Measurements from ENCODE around the gene NOSIP.

The NOSIP gene

GRCh38 chr19:49570997-49571676 lies 9.2 kb downstream of the NOSIP start:
- DNase-seq: peak; percentile 84

DNA sequence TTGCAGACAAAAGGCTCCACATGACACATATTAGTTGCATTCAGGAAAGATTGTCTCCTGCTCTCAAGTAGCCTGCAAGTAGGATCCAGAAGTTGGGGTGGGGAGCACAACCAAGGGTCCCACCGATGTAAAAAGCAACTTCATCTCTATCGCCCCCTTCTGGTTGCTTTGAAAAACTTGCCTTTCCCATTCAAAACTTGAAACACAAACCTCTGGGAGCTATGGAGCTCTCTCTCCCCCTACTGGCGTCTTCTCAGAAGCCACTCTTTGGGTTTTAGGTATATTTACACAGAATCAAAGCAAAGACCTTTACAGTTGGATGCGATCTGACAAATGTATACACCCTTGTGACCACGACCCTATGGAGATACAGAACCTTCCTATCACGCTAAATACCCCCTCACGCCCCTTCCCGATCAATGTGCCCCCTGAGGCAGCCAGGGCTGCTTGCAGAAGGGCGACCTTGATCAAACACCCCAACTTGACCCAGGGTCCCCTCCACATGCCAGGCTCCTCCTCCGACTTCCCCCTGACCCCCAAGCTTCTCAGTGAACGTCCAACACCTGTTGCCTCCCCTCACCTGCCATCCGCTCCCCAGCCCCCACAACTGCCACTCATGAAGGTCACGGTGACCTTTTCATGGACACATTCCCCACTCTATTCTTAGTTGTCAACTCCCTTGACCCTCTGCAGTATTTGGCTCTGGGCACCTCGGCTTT lies 10.1 kb downstream of the NOSIP start:
- DNase-seq: peak; percentile 94

DNA sequence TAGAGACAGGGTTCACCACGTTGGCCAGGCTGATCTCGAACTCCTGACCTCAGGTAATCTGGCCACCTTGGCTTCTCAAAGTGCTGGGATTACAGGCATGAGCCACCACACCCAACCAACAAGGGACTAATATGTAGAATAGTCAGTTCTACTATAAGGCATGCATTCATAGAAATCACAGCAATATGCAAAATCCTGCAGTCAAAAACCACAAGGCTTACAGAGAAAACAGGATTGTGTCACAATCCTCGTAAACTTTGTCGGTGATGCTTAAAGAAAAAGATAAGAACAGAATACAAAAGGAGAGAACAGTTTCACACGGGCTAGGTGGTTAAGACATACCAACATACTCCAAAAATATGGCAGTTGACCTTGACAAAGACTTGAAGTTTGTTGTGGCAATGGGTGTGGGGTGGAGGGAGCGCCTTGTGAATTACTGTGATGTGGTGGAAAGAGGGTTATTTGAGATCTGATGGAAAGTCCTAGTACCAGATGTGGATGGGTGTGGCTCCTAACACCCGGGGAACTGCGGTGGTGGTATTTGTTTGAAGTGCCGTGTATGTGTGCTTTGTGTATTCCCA lies 12.4 kb downstream of the NOSIP start:
- DNase-seq: no peak

DNA sequence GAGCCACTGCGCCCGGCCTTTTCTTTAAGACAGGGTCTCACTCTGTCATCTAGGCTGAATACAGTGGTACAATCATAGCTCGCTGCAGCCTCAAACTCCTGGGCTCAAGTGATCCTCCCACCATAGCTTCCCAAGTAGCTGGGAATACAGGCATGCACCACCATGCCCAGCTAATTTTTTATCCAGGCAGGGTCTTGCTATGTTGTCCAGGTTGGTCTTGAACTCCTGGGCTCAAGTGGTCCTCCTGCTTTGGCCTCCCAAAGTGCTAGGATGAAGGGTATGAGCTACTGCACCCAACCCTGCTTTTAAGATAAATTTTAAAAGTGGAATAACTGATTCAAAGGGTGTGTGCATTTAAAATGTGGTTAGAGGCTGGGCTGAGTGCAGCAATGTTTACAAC lies 14.1 kb downstream of the NOSIP start:
- no peak for DNase-seq

- no peak for DNase-seq
These were observed 15.1 kb downstream of the NOSIP start for GRCh38 chr19:49565261-49565660.

GRCh38 chr19:49564616-49565045 lies 15.7 kb downstream of the NOSIP start:
- DNase-seq: no peak

DNA sequence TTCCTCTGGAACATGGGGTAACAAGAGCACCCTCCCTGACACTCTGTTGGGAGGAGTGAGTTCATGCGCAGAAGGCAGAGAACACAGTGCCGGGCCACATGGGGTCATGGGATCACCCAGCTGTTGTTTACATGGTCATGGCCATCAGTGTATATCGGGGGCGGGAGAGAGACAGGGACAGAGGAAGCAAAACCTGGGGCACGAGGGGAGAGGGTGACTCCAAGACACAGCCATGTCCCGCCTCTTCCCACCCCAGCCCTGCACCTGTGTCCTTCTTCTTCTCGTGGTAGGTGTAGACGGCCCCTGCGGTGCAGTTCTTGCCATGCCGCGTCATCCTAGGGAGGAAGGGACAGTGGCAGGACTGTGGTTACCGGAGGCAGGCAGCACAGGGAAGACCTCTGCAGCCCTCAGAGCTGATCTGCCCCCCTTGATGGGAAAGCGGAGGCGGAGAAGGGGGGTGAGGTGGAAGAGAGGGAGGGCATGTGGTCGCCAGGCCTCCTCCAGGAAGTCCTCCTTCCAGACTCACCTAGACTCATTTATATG lies 19.9 kb downstream of the NOSIP start:
- peak; percentile 64 for DNase-seq

DNA sequence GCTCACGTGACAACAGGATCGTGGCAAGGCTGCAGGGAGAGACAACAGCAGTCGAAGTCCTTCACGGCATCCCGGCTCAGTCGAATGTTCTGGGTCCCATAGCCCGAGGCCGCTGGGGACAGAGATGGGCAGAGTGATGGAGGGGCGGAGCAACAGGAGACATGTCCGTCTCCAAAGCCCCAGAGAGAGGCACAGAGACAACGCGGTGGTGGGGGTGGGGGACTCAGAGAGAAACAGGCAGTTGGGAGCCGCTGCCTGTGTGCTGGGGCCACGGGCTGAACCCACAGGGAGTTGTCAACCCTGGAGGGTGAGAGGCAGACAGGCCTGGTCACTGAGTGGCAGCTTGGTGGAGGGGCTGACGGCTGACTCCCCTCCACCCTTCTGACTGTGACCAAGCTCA lies 20.4 kb downstream of the NOSIP start:
- no peak for DNase-seq

DNA sequence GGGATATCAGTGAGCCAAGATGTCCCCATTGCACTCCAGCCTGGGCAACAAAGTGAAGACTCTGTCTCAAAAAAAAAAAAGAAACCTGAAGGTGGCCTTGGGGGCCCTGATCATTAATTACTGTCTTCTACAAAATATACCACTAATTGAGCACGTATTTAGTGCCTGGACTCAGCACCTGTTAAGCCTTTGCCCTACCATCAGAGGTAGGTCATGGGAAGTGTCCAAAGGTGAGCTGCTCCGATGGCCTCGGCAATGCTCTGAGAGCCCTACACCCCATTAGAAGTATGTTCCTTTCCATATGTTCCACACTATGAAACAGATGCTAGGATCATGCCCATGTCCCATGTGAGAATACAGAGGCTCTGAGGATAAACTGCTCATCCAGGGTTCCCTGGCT lies 20.9 kb downstream of the NOSIP start:
- DNase-seq: no peak

- peak; percentile 44 for DNase-seq
These were observed 21.8 kb downstream of the NOSIP start for GRCh38 chr19:49558591-49558990.

DNA sequence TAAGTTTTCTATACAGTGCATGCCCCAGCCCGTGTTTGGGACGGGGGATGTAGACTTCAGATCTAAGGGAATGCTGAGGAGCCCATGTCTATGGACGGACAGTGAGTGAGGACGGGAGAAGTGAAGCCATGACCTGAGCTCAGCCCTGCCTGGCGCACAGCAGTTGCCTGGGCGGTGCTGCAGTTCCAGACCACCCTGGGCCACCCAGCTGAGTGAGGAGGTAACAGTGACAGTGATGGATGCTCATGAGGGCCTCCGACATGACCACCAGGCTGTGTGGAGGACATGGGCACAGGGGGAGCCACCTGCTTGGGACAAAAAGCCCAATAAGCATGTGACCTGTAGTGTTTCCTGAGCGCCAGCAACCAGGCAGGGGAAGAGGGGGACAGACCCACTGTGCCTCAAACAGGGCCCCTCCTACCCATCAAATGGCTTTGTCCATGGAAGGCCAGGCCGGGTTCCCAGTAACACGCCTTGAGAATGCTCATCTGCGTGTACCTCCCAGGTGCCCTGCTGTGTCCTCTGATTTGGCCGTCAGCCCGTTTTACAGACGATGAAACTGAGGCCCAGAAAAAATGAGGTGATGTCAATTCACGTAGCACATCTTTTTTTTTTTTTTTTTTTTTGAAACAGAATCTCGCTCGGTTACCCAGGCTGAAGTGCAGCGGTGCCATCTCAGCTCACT lies 22.6 kb downstream of the NOSIP start:
- DNase-seq: no peak

DNA sequence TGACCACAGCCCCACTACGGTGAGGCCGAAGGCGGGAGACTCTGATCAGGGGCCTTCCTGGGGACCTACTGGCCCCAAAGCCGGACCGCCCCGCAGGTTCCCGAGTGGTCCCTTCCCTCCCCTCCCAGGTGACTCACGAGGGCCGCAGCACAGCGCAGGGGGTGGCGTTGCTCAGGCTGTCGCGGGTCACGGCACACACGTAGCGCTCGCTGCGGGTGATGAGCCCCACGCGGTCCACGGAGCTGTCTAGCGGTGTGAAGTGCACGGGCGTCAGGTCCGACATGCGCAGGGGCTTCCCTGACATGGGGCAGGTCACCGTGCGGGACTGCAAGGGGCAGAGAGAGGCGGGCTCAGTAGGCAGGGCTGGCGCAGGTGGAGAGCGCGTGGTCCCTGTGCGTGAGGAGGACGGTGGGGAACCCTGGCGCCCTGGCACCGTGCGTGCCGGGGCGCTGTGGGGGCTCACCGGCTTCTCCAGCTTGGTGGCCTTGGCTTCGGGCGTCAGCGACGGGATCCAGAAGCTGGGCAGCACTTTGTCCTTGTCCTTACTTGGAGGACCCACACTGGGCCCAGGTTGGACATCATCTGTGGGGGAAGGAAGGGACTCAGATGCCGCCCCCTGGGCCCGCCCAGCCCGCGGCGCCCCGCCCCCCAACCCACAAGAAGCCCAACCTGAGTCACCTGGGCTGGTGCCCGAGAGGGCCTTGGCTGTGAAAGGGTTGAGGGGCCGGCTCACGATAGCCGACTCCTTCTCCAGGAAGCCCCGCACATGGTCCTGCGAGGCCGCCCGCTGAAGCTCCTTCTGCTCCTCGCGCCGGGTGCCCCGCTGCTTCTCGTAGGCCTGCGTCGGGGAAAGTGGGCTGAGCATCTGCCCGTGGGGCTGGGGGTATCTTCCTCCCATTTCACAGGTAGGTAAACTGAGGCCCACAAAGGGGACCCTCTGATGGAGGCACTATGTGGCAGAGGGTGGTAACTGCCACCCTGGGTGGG lies 23.7 kb downstream of the NOSIP start:
- no peak for DNase-seq

DNA sequence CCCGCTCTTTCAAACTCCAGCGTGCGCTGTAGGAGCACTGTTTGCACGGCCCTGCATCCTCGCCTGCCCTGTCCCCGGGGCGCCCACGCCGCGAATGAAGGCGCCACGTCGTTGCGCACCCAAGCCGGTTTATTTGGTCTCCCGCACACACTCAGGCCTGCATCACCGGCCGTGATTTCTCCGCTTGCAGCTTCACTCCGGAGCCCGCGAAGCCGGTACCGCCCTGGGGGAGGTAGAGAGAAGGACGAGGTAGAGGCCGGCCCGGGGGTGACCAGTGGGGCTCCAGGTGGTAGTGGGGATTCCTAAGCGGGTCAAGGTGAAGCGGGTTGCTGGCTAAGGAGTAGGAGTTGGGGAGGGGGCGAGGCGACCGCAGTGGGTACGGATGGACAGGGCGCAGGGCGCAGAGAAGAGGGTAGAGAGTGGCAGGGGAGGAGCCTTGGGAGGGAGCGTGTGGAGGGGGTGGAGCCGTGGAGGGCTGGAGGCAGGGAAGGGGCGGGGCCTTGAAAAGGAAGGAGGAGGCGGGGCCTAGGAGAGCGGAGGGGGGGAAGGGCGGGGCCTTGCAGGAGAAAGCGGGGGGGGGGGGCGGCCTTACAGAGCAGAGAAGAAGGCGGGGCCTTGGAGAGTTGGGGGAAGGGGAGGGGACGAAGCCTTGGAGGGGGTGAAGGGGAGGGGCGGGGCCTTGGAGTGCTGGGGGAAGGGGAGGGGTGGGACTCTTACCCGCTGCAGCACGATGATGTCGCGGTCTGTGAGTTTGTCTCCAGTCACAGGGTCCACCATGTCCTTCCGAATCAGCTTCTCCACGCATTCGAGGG lies 24.6 kb downstream of the NOSIP start:
- peak; percentile 86 for DNase-seq

- DNase-seq: no peak
These were observed 25.6 kb downstream of the NOSIP start for GRCh38 chr19:49554701-49555181.

DNA sequence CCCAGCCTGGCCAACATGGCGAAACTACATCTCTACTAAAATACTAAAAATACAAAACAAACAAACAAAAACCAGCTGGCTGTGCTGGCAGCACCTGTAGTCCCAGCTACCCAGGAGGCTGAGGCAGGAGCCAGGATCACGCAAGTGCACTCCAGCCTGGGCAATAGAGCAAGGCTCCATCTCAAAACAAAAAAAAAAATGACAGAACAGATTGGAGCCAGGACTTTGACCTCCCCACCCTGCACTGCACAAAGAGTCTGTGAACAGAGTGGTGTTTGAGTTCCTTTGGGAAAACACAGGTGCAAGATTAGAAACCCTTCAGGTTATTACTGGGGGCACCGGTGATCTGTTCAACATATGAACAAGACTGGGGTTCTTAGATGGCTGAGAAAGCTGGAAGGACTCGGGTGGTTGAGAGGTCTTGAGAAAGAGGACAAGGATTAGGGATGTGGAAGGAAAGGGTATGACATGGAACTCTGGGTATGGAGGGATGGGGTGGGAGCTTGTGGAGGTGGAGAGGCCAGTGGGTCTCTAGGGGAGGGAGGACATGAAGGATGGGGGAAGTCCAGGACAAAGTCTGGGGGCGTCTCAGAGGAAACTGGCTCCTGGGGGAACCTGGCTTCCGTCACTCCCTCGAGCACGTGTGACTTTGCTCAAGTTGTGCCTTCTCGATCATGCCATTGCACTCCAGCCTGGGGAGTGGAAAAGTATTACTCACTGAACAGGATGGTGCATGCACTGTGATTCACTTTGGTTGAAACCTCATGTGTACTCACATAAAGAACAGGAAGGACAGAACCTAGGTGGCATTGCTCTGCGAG lies 26.7 kb downstream of the NOSIP start:
- DNase-seq: no peak

DNA sequence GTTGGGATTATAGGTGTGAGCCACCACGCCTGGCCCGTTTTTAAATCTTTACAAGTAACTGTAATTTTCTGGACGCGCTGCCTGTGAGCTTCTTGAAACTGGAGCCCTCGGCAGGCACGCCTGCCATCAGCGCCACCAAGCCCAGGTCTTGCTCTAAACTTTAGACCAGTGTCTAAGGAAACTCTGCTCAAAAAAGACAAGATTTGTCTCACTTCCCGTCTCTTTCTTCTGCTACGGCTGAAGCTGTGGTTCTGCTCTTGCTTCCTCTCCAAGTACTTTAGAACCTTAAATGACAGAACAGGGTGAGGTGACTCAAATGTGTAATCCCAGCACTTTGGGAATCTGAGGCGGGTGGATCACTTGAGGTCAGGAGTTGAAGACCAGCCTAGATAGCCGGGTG lies 27.6 kb downstream of the NOSIP start:
- no peak for DNase-seq

DNA sequence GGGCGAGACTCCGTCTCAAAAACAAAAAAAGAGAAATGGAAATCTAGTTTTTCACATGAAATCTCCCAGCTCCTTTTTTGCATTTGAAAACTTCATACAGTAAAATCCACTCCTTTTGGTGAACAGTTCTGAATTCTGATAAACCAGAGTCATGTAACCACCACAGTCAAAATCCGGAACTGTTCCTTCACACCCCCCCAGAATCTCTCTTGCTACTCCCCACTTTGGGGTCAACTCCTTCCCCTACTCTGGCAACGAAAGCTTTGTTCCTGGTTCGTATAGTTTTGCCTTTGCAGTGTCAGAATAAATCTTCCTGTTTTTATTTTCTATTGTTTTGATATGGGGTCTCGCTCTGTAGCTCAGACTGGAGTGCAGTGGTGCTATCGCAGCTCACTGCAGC lies 28.8 kb downstream of the NOSIP start:
- DNase-seq: no peak

DNA sequence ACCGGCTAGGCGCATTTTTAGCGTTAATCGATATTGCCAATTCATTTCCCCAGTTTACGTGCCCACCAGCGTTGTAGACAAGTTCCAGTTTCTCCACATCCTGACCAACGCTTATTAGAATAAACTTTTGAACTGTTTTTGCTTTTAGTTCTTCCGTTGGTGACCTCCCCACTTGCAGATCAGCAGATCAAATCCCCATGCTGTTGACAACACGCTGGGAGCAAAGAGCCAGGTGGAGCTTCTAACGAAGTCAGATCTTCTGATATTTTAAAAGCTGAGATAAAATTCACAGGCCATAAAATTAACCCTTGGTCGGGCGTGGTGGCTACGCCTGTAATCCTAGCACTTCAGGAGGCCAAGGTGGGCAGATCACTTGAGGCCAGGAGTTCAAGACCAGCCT lies 31.3 kb downstream of the NOSIP start:
- no peak for DNase-seq

GRCh38 chr19:49546825-49547565 lies 33.4 kb downstream of the NOSIP start:
- DNase-seq: peak; percentile 95

Measured in NCI-H82 (cell line).